Skeletal muscle satellite cell (primary cell): Measurements from ENCODE around the gene HOXB3.

Experiments
- H3K27me3 ChIP-seq: 2 replicates; pipeline ENCODE4 v1.7.0; 2013; ENCODE audit warnings: low read length; ENCODE audit not compliant: control insufficient read depth, insufficient read depth
- H3K36me3 ChIP-seq: 2 replicates; pipeline ENCODE4 v1.7.0; 2013; ENCODE audit warnings: mild to moderate bottlenecking, control low read depth, low read length; ENCODE audit not compliant: insufficient read depth
- H3K4me1 ChIP-seq: 2 replicates; pipeline ENCODE4 v1.7.0; 2013; ENCODE audit warnings: low read length; ENCODE audit not compliant: control insufficient read depth, insufficient read depth
- H3K4me2 ChIP-seq: 2 replicates; pipeline ENCODE4 v1.7.0; 2013; ENCODE audit warnings: mild to moderate bottlenecking, low read length
- H3K4me3 ChIP-seq: 2 replicates; pipeline ENCODE4 v1.7.0; 2013; ENCODE audit warnings: low read length
- H3K9ac ChIP-seq: 2 replicates; pipeline ENCODE4 v1.7.0; 2013; ENCODE audit warnings: mild to moderate bottlenecking, low read depth, low read length, moderate library complexity
- H3K9me3 ChIP-seq: replicated peaks from 2 replicates; pipeline ENCODE4 v1.7.0; 2013; ENCODE audit warnings: mild to moderate bottlenecking, control low read depth, low read length

HOXB3 gene

GRCh38 chr17:48598736-48599135 lies 8.7 kb upstream of the HOXB3 start:
- peak overlapping the region; percentile 82 for H3K4me3 ChIP-seq
- no peaks in the 10 kb centered on the region for H3K36me3 ChIP-seq
- peaks cover 22% of the 10 kb centered on the region for H3K4me1 ChIP-seq
- peak overlapping the region; percentile 97 for H3K4me2 ChIP-seq
- no peaks in the 10 kb centered on the region for H3K9me3 ChIP-seq
- H3K27me3 ChIP-seq: no peaks in the 10 kb centered on the region
- peak overlapping the region; percentile 89 for H3K9ac ChIP-seq

DNA sequence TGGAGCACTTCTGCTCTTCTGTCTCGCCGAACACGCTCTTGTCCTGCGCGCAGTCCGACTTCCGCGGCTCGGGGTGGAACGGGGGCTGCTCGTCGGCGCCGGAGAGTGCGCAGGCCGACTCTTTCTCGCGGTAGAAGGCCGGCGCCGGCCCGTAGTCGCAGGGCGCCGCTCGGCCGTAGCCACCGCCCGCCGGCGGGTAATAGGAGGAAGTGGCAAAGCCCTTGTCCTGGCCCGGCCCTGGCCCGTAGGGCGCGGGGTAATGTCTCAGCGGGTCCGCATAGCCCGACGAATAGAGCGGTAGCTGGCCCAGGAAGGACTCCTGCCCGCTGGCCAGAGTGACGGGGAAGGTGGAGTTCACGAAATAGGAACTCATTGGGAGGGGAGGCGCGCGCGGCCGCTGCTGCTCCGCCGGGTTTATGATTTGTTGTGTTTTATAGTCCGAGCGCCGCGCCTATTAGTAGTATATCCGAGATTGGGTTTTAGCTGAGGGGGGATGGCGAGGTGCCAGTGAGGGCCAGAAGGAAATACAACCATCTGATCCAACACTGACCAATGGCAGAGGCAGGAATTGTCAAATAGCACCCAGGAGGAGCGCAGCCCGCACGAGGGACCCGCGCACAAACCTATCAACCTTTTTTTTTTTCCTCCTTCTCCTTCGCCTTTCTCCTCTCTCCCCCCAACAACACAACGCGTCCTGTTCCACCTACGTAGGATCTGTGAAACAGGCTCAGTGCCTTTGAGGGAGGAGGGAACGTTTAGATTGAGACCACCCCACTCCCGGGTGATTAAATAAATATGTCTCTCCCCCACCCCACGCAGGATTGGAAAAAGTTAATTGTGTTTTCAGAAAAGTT lies 8.0 kb upstream of the HOXB3 start:
- Histone ChIP-seq H3K4me1 (peaks cover 28% of the 10 kb centered on the region), H3K9me3 (no peaks in the 10 kb centered on the region), H3K9ac (peak overlapping the region; percentile 89), H3K4me3 (peak overlapping the region; percentile 82), H3K27me3 (no peaks in the 10 kb centered on the region), H3K36me3 (no peaks in the 10 kb centered on the region), H3K4me2 (peak overlapping the region; percentile 97)

DNA sequence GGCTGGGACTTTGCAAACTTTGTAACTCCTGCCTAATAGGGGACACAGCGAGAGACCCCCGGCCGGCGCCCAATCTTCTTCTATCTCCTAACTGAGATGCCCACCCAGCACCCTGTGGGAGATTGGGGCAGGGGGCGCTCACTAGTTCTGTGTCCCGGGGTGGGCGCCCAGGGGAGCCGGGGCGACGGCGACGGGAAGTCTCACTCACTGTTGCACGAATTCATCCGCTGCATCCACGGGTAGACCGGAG lies 7.4 kb upstream of the HOXB3 start:
- Histone ChIP-seq H3K36me3 (no peaks in the 10 kb centered on the region), H3K4me2 (peak overlapping the region; percentile 97), H3K27me3 (no peaks in the 10 kb centered on the region), H3K4me1 (peaks cover 29% of the 10 kb centered on the region), H3K4me3 (peak overlapping the region; percentile 82), H3K9me3 (no peaks in the 10 kb centered on the region), H3K9ac (peak overlapping the region; percentile 89)

GRCh38 chr17:48596735-48597527 lies 6.9 kb upstream of the HOXB3 start:
- H3K4me1 ChIP-seq: peaks cover 27% of the 10 kb centered on the region
- H3K4me2 ChIP-seq: peak overlapping the region; percentile 97
- peak overlapping the region; percentile 89 for H3K9ac ChIP-seq
- H3K9me3 ChIP-seq: no peaks in the 10 kb centered on the region
- H3K4me3 ChIP-seq: peak overlapping the region; percentile 82
- no peaks in the 10 kb centered on the region for H3K27me3 ChIP-seq
- H3K36me3 ChIP-seq: no peaks in the 10 kb centered on the region

- Histone ChIP-seq H3K27me3 (no peaks in the 10 kb centered on the region), H3K4me3 (no peak overlapping the region), H3K9ac (peak overlapping the region; percentile 89), H3K9me3 (no peaks in the 10 kb centered on the region), H3K36me3 (peaks cover 4% of the 10 kb centered on the region), H3K4me1 (peaks cover 21% of the 10 kb centered on the region), H3K4me2 (peak overlapping the region; percentile 97)
Measured at GRCh38 chr17:48596000-48596734, 6.1 kb upstream of the HOXB3 start.

DNA sequence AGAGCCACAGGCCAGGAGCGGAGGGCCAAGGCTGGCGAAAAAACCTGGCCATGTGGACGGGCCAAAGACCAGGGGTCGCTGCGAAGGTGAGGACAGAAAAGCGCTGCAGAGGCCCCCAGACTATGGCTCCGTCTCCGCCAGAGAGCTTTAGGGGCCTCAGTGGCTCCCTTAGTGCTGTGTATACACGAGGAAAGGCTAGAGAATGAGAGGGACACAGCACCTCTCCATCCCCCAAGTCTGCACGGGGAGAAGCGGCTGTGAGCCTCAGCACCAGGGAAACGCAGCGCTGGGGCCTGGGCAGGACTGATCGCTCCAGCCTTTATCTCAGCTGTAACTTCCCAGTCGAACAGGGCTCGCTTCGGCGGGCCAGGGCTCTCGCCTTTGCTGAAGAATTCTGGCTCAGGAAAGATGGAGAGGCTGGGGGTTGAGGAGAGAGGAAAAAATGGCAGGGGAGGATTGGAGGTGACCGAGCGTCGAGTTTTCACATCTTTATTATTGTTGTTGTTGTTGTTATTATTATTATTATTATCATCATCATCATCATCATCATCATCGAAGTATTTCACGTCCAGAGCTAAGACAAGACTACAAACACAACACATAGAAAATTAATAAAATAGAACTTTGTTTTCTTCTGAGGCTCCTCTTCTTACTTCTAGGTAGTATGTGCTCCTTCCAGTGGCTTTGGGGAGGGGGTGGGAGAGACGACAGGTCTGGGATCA lies 5.4 kb upstream of the HOXB3 start:
- Histone ChIP-seq H3K4me1 (peaks cover 21% of the 10 kb centered on the region), H3K4me3 (no peak overlapping the region), H3K27me3 (no peaks in the 10 kb centered on the region), H3K9me3 (no peaks in the 10 kb centered on the region), H3K9ac (no peak overlapping the region), H3K4me2 (no peak overlapping the region), H3K36me3 (peaks cover 7% of the 10 kb centered on the region)

DNA sequence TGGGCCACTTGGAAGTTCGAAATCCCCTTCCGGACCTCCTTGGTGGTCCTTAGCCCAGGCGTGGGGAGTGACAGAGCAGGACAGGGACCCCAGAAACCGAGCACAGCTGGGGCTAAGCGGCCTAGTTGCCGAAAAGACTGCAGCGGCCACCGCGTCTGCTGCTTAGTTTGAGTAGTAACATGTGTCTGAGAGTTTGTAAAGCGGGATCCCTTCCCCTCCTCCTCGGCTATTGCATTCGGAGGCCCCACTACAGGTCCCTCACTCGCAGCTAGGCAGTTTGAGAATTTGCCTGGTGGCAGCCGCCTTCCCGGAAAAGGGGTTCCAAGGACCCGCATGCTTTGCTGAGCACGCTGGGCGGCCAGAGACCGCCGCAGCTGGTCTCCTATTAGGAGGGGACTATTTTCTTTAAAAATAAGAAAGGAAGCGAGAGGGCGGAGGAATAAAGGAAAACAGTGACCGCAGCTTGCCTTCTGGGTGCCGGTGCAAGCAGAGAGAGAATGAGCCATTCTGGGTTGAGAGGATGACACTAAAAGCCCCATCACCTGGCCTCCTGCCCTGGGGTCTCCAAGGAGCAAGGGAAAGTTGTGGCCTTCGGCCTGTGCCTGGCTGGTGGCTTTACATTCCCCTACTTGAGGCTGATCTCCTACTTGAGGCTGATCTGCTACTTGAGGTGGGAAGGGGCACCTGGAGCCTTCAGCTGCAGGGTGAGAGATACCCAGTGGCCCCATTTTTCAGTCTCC lies 4.7 kb upstream of the HOXB3 start:
- Histone ChIP-seq H3K4me2 (no peak overlapping the region), H3K4me1 (peaks cover 21% of the 10 kb centered on the region), H3K9me3 (no peaks in the 10 kb centered on the region), H3K27me3 (no peaks in the 10 kb centered on the region), H3K9ac (no peak overlapping the region), H3K36me3 (peaks cover 7% of the 10 kb centered on the region), H3K4me3 (no peak overlapping the region)

DNA sequence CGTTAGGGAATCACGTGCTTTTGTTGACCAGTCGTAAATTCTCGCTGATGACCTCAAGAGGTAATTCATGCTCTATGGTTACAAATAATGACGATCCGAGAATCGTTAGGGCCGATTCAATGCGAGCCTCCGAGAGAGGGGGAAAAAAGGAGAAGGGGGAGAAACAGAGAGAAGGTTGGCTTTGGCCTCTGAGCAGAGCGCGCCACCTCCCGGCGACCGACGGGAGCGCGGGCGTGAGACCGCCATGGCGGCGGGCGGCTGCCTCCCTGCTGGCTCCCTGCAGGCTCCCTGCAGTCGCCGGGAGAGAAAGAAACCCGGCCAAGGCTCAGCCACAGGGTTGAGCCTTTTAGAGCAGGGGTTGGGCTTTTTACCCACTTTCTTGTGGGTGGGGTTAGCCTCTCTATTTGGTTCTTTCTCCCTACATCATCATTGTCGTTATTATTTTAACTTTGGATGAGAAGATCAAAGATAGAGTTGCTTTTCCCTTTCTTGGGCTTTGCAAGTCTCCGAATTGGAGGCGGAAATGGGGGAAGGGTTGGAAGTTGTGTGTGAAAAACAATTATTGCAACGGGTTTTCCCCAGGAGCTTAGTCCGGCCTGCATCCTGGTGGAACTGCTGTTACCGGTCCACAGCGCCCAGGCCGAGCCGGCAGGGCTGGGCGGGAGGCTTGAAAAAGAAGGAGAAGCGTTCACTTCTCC lies 3.9 kb upstream of the HOXB3 start:
- H3K9me3 ChIP-seq: no peaks in the 10 kb centered on the region
- H3K4me2 ChIP-seq: peak overlapping the region; percentile 97
- H3K9ac ChIP-seq: peak overlapping the region; percentile 69
- no peaks in the 10 kb centered on the region for H3K27me3 ChIP-seq
- H3K4me1 ChIP-seq: peaks cover 21% of the 10 kb centered on the region
- peaks cover 7% of the 10 kb centered on the region for H3K36me3 ChIP-seq
- H3K4me3 ChIP-seq: peak overlapping the region; percentile 70

GRCh38 chr17:48593126-48593829 lies 3.2 kb upstream of the HOXB3 start, which contains the start of gene HOXB5:
TSS of gene HOXB5 (minus strand) at chr17:48593779. CDS start at chr17:48593682, 97 bp downstream.
- Histone ChIP-seq H3K27me3 (no peaks in the 10 kb centered on the region), H3K4me1 (peaks cover 15% of the 10 kb centered on the region), H3K36me3 (peaks cover 7% of the 10 kb centered on the region), H3K9ac (peak within 1 kb of the TSS; percentile 69), H3K4me2 (peak within 1 kb of the TSS; percentile 97), H3K4me3 (peak within 1 kb of the TSS; percentile 70), H3K9me3 (no peaks in the 10 kb centered on the region)

DNA sequence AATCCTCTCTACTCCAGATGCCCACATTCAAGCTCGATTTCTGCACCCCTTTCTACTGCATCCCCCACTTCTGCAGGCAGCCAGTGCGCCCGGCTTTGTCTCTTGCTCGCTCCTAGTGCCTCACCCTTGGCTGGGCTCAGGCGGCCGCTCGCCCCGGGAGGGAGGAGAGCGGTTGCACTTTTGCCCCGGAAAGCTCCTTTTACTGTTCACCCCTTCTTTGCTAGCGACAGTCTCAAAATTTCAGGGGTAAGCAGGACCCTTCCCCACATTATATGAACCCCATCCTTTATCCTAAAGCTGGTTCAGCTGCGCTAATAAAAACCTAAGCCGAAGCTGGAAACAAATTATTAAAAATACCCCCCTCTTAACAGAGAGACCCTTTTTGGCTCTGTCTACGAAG lies 2.5 kb upstream of the HOXB3 start:
- H3K4me2 ChIP-seq: peak overlapping the region; percentile 97
- no peaks in the 10 kb centered on the region for H3K9me3 ChIP-seq
- no peaks in the 10 kb centered on the region for H3K27me3 ChIP-seq
- no peak overlapping the region for H3K4me3 ChIP-seq
- H3K9ac ChIP-seq: no peak overlapping the region
- peaks cover 7% of the 10 kb centered on the region for H3K36me3 ChIP-seq
- peaks cover 16% of the 10 kb centered on the region for H3K4me1 ChIP-seq
